H9 (cell line): ENCODE measurements around the gene WNT7B. TPM values are rescaled to one million over a fixed set of nuclear protein-coding genes. Genes with fewer than 3 reads are reported as not detected.
A peak's percentile ranks its signal among the peaks of the same experiment; 100 is the strongest.

Experiments
- DNase-seq: peaks from one replicate; pipeline ENCODE4 v3.0.0-alpha.2; 2017
- H2AFZ ChIP-seq: one replicate; pipeline ENCODE4 v1.6.1; 2013; ENCODE audit warnings: mild to moderate bottlenecking, low read length, control low read depth, moderate library complexity
- H2AK5ac ChIP-seq: 2 replicates; pipeline ENCODE4 v1.6.1; 2013; ENCODE audit warnings: low read length, control low read depth, mixed read lengths; ENCODE audit not compliant: insufficient read length
- H2BK120ac ChIP-seq: one replicate; pipeline ENCODE4 v1.6.1; 2013; ENCODE audit warnings: low read depth, mild to moderate bottlenecking, low read length, control low read depth, inconsistent platforms; ENCODE audit not compliant: poor library complexity, severe bottlenecking
- H2BK12ac ChIP-seq: 2 replicates; pipeline ENCODE4 v1.6.1; 2013; ENCODE audit warnings: low read length, control low read depth, mixed read lengths, low read depth; ENCODE audit not compliant: insufficient read length
- H2BK15ac ChIP-seq: 2 replicates; pipeline ENCODE4 v1.6.1; 2013; ENCODE audit warnings: low read depth, low read length, control low read depth
- H2BK20ac ChIP-seq: one replicate; pipeline ENCODE4 v1.6.1; 2013; ENCODE audit warnings: low read depth, mild to moderate bottlenecking, low read length, control low read depth, inconsistent platforms; ENCODE audit not compliant: poor library complexity, severe bottlenecking
- H2BK5ac ChIP-seq: 2 replicates; pipeline ENCODE4 v1.6.1; 2013; ENCODE audit warnings: low read length, control low read depth, mixed read lengths; ENCODE audit not compliant: insufficient read length
- H3K14ac ChIP-seq: 2 replicates; pipeline ENCODE4 v1.6.1; 2013; ENCODE audit warnings: low read length, control low read depth; ENCODE audit not compliant: insufficient read depth
- H3K18ac ChIP-seq: 2 replicates; pipeline ENCODE4 v1.6.1; 2013; ENCODE audit warnings: low read depth, mild to moderate bottlenecking, mixed read lengths, low read length, control low read depth; ENCODE audit not compliant: insufficient read length
- H3K23ac ChIP-seq: 2 replicates; pipeline ENCODE4 v1.6.1; 2013; ENCODE audit warnings: low read length, control low read depth, mixed read lengths, low read depth; ENCODE audit not compliant: insufficient read length
- H3K23me2 ChIP-seq: 2 replicates; pipeline ENCODE4 v1.6.1; 2013; ENCODE audit warnings: low read depth, mild to moderate bottlenecking, mixed read lengths, low read length, control low read depth; ENCODE audit not compliant: insufficient read length, poor library complexity, severe bottlenecking
- H3K27ac ChIP-seq: 2 replicates; pipeline ENCODE4 v1.5.1; 2013; ENCODE audit warnings: low read length, control low read depth, mixed read lengths, low read depth; ENCODE audit not compliant: insufficient read length
- H3K27me3 ChIP-seq: 2 replicates; pipeline ENCODE4 v1.6.1; 2013; ENCODE audit warnings: low read length, control low read depth, inconsistent platforms; ENCODE audit not compliant: insufficient read depth
- H3K4ac ChIP-seq: 2 replicates; pipeline ENCODE4 v1.6.1; 2013; ENCODE audit warnings: low read depth, mild to moderate bottlenecking, control low read depth, inconsistent platforms, low read length, moderate library complexity
- H3K4me1 ChIP-seq: 2 replicates; pipeline ENCODE4 v1.6.1; 2013; ENCODE audit warnings: low read length, control low read depth, inconsistent platforms; ENCODE audit not compliant: insufficient read depth
- H3K4me2 ChIP-seq: 2 replicates; pipeline ENCODE4 v1.6.1; 2013; ENCODE audit warnings: low read length, control low read depth, mixed read lengths; ENCODE audit not compliant: insufficient read length, insufficient read depth
- H3K56ac ChIP-seq: 2 replicates; pipeline ENCODE4 v1.6.1; 2013; ENCODE audit warnings: low read depth, mild to moderate bottlenecking, mixed read lengths, low read length, control low read depth; ENCODE audit not compliant: insufficient read length
- H3K79me1 ChIP-seq: 2 replicates; pipeline ENCODE4 v1.6.1; 2013; ENCODE audit warnings: low read depth, mild to moderate bottlenecking, moderate library complexity, low read length, control low read depth, inconsistent platforms; ENCODE audit not compliant: insufficient read depth, poor library complexity, severe bottlenecking
- H3K79me2 ChIP-seq: 2 replicates; pipeline ENCODE4 v1.6.1; 2013; ENCODE audit warnings: low read length, control low read depth, inconsistent platforms; ENCODE audit not compliant: insufficient read depth
- H3K9ac ChIP-seq: 2 replicates; pipeline ENCODE4 v1.6.1; 2013; ENCODE audit warnings: low read length, control low read depth, mixed read lengths; ENCODE audit not compliant: insufficient read length; ENCODE audit errors: extremely low read depth
- H3K9me3 ChIP-seq: one replicate; pipeline ENCODE4 v1.6.1; 2013; ENCODE audit warnings: low read depth, low read length, inconsistent platforms; ENCODE audit not compliant: control insufficient read depth
- H3T11ph ChIP-seq: one replicate; pipeline ENCODE4 v1.6.1; 2013; ENCODE audit warnings: mild to moderate bottlenecking, low read length, control low read depth, inconsistent platforms
- H4K20me1 ChIP-seq: one replicate; pipeline ENCODE4 v1.6.1; 2013; ENCODE audit not compliant: control insufficient read depth, insufficient read length, insufficient read depth
- H4K5ac ChIP-seq: 2 replicates; pipeline ENCODE4 v1.6.1; 2013; ENCODE audit warnings: low read depth, mild to moderate bottlenecking, mixed read lengths, low read length, control low read depth; ENCODE audit not compliant: insufficient read length
- H4K8ac ChIP-seq: replicated peaks from 2 replicates; pipeline ENCODE4 v1.6.1; 2013; ENCODE audit warnings: low read length, control low read depth, mixed read lengths, low read depth; ENCODE audit not compliant: insufficient read length
- H4K91ac ChIP-seq: 2 replicates; pipeline ENCODE4 v1.6.1; 2013; ENCODE audit warnings: low read depth, mild to moderate bottlenecking, moderate library complexity, mixed read lengths, low read length, control low read depth; ENCODE audit not compliant: insufficient read length
- H3K27ac Mint-ChIP-seq, 3 experiments: 2 replicates in 2 of 3; 3 replicates in 1 of 3; pipeline ENCODE4 v1.8.0; 2020 to 2021; ENCODE audit warnings: mixed read lengths in 3 of 3, mild to moderate bottlenecking in 1 of 3, moderate library complexity in 1 of 3
- H3K27me3 Mint-ChIP-seq: 2 replicates; pipeline ENCODE4 v1.8.0; 2021; ENCODE audit warnings: low read depth, mild to moderate bottlenecking, moderate library complexity, mixed read lengths
- H3K36me3 Mint-ChIP-seq, 3 experiments: 2 replicates in 2 of 3; 3 replicates in 1 of 3; pipeline ENCODE4 v1.8.0; 2020 to 2021; ENCODE audit warnings: low read depth in 3 of 3, mixed read lengths in 3 of 3; ENCODE audit not compliant: insufficient read depth in 1 of 3
- H3K4me1 Mint-ChIP-seq, 2 experiments: 2 replicates each; pipeline ENCODE4 v1.8.0; 2020; ENCODE audit warnings: mixed read lengths in 2 of 2
- H3K4me3 Mint-ChIP-seq, 2 experiments: 2 replicates in 1 of 2; 3 replicates in 1 of 2; pipeline ENCODE4 v1.8.0; 2020 to 2021; ENCODE audit warnings: mild to moderate bottlenecking in 2 of 2, mixed read lengths in 2 of 2, moderate library complexity in 1 of 2
- H3K9me3 Mint-ChIP-seq, 2 experiments: 2 replicates in 1 of 2; 3 replicates in 1 of 2; pipeline ENCODE4 v1.8.0; 2020; ENCODE audit warnings: mild to moderate bottlenecking in 2 of 2, mixed read lengths in 2 of 2, moderate library complexity in 1 of 2
- WGBS: extraction: QIAGEN DNeasy Blood & Tissue Kit; methylation state at CpG from one replicate; pipeline ENCODE4 v1.1.7; 2013; ENCODE audit warnings: missing lambda C conversion rate, low lambda C conversion rate, mixed read lengths; ENCODE audit not compliant: insufficient read length; ENCODE audit errors: extremely low coverage; 5-methylcytosine and 5-hydroxymethylcytosine counted together
- total RNA-seq: library from RNA; stranded (reverse); gene quantifications from 2 replicates; pipeline ENCODE4 v1.2.1, GENCODE V29; 2021
- TF ChIP-seq, protein P1 (sequence below): fragments of 200-600 bp; sonication (generic); conservative IDR thresholded peaks from 3 replicates; pipeline ENCODE4 v1.8.0; 2021; ENCODE audit warnings: antibody characterized with exemption, mild to moderate bottlenecking

Gene WNT7B
- total RNA-seq, 1 experiment from 2014 or later, result 0.09 TPM

DNA sequence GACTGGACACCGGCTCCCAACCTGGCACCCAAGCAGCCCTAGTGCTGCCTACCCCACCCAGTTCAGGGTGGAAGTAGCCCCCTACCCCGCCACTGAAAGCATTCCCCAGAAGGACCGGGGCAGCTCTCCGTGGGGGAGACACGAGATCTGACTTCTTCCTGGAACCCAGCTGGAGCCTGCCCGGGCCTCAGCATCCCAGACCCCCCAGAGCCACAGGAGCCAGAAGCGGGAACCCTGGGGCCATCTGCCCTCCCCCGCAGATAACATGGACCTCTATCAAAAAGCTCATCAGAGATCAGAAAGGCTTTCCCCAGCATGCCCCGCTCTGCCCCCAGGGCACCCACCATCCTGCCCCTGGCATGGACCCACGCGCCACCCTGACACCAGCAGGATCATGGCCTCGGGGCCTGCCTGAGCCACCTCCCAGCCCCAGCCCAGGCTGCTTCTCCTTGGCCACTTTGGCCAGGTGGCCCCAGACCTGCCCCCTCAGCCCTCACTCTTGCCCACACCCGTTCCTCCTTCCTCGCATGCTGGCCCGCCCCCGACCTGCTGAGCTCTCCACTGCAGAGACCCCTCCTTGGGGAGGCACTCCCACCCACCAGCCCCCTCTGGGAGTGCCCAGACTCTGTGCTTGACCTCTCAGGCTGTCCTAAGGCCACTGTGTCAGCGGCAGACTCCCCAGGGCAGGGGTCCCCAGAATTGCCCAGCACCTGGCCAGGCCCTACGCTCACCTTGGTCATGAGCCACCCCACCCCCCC, 17.1 kb downstream of the WNT7B start:
- TF ChIP-seq, protein P1, sequence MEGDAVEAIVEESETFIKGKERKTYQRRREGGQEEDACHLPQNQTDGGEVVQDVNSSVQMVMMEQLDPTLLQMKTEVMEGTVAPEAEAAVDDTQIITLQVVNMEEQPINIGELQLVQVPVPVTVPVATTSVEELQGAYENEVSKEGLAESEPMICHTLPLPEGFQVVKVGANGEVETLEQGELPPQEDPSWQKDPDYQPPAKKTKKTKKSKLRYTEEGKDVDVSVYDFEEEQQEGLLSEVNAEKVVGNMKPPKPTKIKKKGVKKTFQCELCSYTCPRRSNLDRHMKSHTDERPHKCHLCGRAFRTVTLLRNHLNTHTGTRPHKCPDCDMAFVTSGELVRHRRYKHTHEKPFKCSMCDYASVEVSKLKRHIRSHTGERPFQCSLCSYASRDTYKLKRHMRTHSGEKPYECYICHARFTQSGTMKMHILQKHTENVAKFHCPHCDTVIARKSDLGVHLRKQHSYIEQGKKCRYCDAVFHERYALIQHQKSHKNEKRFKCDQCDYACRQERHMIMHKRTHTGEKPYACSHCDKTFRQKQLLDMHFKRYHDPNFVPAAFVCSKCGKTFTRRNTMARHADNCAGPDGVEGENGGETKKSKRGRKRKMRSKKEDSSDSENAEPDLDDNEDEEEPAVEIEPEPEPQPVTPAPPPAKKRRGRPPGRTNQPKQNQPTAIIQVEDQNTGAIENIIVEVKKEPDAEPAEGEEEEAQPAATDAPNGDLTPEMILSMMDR, result no peak
- Histone ChIP-seq H3K27ac (no peak overlapping the region), H4K91ac (no peak overlapping the region), H3K9me3 (no peaks in the 10 kb centered on the region), H3K4me2 (no peak overlapping the region), H3K9ac (no peak overlapping the region), H2BK120ac (no peak overlapping the region), H3K23me2 (no peaks in the 10 kb centered on the region), H3K18ac (no peak overlapping the region), H3K79me1 (no peaks in the 10 kb centered on the region), H3T11ph (no peak overlapping the region), H2BK12ac (no peak overlapping the region), H3K23ac (no peak overlapping the region), H3K4me1 (0 out of 2 replicates have a peak, but pooled peaks cover 2% of the 10 kb centered on the region), H4K5ac (no peak overlapping the region), H3K27me3 (no peaks in the 10 kb centered on the region), H3K79me2 (no peaks in the 10 kb centered on the region), H2AK5ac (no peak overlapping the region), H2BK20ac (no peak overlapping the region), H3K56ac (no peak overlapping the region), H4K20me1 (no peaks in the 10 kb centered on the region), H4K8ac (no peak overlapping the region), H3K14ac (peak overlapping the region; percentile 23; the same call in 1 of the 2 replicates), H2BK15ac (no peak overlapping the region), H2AFZ (no peak overlapping the region), H3K4ac (no peak overlapping the region), H2BK5ac (no peak overlapping the region)
- no CpG with 5 or more reads among the region's 18 CpGs for WGBS
- H3K4me1 Mint-ChIP-seq, result peaks cover 9 to 20% of the 10 kb centered on the region in 2 experiments
- H3K27me3 Mint-ChIP-seq, result peaks cover 6% of the 10 kb centered on the region
- no peak overlapping the region; a peak in 1 of 5 replicates for H3K4me3 Mint-ChIP-seq
- DNase-seq, result no peak
- H3K36me3 Mint-ChIP-seq, result no peaks in the 10 kb centered on the region
- no peaks in the 10 kb centered on the region for H3K9me3 Mint-ChIP-seq
- H3K27ac Mint-ChIP-seq, result no peak overlapping the region
